Effector CD8-positive, alpha-beta T cell (primary cell): Measurements from ENCODE around the gene PLEKHG7.
"Not testable (repeated sequence)": the region's sequence is repeated elsewhere in the genome, so short reads cannot be mapped to it uniquely, and the experiment has no call there.

ENCODE experiments used
- DNase-seq: peaks from one replicate; lab custom pipeline; 2025; lab: John Stamatoyannopoulos, UW
- total RNA-seq, 4 experiments: gene quantifications; one replicate each; lab custom pipeline; 2026; lab: John Stamatoyannopoulos, UW

The PLEKHG7 gene
- total RNA-seq, result 0 to 0.18 (median 0) reads per million in 4 experiments

- no peak for DNase-seq
These were observed at the start of gene PLEKHG7 for GRCh38 chr12:92702754-92703679. Gene PLEKHG7, plus strand, starts transcription at chr12:92702989. Its CDS starts 3,643 bp downstream, at chr12:92706632.

- not testable (repeated sequence) for DNase-seq
These were observed 48.5 kb upstream of the PLEKHG7 start for GRCh38 chr12:92654256-92654655.

DNA sequence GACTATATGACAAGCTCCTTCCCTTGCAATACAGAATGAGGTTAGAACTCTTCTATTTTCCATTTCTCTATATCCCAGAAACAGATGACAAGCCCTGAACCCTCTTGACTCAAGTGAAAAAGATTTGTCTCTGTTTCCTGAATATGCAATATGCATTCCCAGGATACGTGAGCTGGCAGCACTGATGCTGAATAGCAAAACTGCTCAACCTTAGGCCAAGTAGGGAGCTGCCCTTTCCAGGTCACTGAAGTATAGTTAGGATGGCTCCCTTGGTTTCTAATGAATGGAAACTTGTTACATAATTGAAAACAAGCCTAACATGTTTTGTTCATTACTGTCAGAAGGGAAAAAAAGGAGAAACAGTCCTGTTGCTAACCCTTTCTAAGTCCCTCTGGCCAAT, 47.9 kb upstream of the PLEKHG7 start:
- no peak for DNase-seq

GRCh38 chr12:92656911-92657310, 45.9 kb upstream of the PLEKHG7 start:
- no peak for DNase-seq

GRCh38 chr12:92657770-92658169, 45.0 kb upstream of the PLEKHG7 start:
- no peak for DNase-seq

- no peak for DNase-seq
These were observed 44.2 kb upstream of the PLEKHG7 start for GRCh38 chr12:92658611-92659010.

DNA sequence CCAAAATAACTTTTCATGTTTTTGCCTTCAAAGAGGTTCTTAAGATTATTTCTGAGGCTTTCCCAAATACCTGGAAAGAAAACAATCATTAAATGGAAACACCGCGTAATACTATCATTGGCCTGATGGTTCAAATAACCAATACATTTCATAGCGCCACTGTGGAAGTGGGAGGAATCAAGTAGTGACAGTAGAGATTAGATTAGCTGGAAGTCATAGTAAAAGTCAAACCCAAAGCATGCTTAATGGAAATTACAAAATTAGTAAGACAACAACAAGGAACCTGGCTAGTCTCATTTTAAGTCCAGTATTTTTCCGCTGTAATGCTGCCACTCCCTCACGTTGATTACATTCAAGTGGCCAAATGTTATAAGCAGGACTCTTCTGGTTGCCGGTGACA, 41.5 kb upstream of the PLEKHG7 start:
- DNase-seq, result no peak

DNA sequence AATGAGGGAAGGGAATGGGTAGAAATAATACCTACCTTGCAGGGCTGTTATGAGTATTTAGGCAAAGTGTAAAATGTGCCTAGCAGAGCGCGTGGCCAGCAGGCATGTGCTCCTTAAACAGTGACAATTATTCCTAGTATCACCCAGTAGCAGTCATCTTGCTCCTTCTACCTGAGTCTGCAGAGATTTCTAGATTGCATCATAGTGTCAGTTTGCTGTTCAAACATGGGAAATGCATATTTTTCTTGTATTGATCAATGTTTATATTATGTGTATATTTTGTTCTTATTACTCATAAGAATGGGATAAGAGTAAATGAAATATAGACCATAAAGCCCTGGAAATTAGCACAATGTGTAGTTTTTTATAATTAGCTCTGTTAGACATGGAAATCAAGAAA, 37.3 kb upstream of the PLEKHG7 start:
- no peak for DNase-seq

GRCh38 chr12:92668739-92669138, 34.0 kb upstream of the PLEKHG7 start:
- DNase-seq, result no peak

DNA sequence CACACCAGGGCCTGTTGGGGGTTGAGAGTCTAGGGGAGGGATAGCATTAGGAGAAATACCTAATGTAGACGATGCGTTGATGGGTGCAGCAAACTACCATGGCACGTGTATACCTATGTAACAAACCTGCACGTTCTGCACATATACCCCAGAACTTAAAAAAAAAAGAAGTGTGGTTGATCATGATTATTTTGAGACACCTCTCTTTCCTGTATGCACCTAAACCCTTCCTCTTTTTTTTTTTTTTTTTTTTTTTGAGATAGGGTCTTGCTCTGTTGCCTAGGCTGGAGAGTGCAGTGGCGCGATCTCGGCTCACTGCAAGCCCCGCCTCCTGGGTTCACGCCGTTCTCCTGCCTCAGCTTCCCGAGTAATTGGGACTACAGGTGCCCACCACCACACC, 31.3 kb upstream of the PLEKHG7 start:
- DNase-seq, result not testable (repeated sequence)

GRCh38 chr12:92673756-92674155, 29.0 kb upstream of the PLEKHG7 start:
- DNase-seq, result no peak

- no peak for DNase-seq
These were observed 28.3 kb upstream of the PLEKHG7 start for GRCh38 chr12:92674500-92674899.

DNA sequence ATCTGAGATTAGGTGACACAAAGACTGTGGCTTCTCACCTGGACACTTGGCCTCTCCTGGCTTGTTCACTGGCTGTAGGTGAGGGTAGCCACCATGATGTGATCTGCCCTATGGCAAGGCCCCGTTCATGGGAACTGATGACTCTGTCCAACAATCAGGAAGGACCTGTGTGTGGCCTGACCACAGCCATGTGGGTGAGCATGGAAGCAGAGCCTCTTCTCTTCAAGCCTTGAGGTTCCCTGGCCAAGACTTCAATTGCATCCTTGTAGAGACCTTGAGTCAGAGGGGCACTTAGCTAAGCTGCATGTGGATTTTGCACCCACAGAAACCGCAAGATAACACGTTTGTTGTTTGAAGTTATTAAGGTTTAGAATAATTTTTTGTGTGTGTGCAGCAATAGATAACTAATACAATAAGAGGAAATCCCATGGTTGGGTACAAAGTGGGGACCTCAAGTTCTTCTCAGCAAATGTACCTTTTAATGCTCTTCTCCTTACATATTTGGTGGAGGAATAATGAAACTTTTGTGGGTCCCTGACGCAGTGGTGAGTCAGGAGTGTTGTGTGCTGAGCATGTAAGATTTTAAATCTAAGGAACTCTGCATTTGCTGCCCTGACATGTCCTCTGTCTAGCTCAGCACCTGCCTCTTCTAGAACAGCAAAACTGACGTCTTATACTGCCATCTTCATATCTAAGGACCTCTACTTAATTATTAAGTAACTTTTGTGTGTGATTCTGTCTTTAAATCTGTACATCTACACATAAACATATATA, 27.5 kb upstream of the PLEKHG7 start:
- DNase-seq, result no peak

GRCh38 chr12:92676710-92677109, 26.1 kb upstream of the PLEKHG7 start:
- DNase-seq, result no peak

- no peak for DNase-seq
These were observed 12.2 kb upstream of the PLEKHG7 start for GRCh38 chr12:92690601-92691000.

DNA sequence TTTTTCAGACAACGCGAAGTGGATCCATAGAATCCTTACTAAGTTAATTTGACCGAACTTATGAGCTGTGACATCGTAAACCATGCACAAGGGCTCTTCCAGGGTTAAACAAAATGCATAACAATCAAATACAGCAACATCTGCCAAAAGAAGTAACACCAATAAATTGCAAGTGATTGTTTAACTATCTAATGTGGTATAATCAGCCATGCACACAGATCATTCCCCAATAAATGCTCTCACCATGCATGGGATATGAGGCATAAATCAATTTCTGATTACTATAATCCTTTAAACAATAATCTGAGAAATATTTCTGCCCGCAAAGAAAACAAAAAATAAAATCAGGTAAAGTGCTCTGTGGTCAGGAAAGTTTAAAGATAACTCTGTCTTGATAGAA, 7.7 kb upstream of the PLEKHG7 start:
- no peak for DNase-seq

- DNase-seq, result no peak
These were observed 7.2 kb upstream of the PLEKHG7 start for GRCh38 chr12:92695577-92695976.

DNA sequence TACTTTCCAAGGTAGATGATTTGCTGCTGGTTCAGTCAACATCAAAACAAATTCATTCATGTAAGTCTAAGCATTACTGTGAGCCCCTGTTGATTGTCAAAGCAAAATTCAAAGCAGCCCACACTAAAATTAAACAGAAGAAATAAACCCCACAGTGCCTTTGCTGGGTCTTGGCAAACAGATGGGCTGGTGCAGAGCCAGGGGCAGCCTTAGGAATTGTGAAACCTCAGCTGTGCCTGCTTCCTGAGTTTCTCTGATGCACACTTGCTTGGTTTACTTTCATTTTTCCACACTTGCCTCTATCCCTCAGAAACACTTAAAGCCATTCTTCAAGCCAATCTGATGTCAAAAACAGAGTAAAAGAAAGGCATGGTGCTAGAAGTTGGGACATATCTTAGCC, 6.6 kb upstream of the PLEKHG7 start:
- DNase-seq, result no peak

DNA sequence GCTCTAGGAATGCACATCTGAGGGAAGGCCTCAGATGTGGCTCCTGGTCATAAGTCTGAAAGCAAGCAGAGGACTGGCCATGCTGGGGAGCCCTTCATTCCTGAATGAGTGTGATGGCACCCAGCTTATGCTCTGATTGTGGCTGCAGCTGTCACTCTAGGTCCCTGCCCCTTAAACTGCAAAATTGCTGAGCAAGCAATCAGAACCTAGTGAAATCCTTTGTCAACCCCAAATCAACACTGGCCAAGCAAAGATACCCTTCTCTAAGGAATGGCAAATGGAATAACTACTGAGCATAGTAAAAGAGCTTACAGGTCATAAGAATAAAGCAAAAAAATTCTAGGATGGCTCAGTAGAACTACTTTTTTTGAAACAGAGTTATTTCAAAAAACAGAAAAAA, 4.3 kb upstream of the PLEKHG7 start:
- DNase-seq, result no peak

GRCh38 chr12:92701441-92701840, 1.3 kb upstream of the PLEKHG7 start:
- no peak for DNase-seq

DNA sequence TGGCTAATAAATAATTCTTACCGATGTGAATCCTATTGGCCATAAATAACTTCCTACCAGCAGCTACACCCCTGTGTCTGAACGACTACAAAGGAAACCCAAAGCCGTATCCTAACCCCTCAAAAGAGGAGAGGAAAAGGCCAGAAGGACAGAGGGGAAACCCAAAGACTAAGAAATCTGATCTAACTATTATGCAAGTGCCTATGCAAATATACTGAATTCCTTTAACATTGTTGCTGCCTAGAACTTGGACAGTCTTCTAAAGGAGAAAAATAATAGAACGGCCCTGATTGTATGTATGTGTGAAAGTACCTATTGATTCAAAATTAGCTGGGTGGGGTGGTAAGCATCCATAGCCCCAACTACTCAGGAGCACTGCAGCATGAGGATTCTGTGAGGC, 997 bp downstream of the PLEKHG7 start:
- no peak for DNase-seq

DNA sequence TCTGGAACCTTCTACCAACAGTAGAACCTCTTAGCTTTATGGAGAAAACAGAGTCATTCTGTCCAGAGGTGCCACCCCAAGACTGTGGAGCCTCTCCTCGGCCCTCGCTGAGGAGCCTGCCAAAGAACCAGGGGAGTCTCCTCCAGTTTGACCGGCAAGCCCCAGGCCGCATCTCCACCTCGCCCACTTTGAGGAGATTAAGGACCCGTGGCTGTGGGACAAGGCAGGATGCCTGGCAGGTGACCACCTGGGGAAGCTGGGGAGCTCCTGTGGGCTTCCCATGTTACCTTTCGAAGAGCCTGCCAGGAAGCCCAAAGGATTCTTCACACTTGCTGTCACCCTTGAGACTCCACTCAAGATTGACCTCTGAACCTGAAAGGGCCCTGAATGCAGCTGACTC, 3.8 kb downstream of the PLEKHG7 start:
- DNase-seq, result no peak

DNA sequence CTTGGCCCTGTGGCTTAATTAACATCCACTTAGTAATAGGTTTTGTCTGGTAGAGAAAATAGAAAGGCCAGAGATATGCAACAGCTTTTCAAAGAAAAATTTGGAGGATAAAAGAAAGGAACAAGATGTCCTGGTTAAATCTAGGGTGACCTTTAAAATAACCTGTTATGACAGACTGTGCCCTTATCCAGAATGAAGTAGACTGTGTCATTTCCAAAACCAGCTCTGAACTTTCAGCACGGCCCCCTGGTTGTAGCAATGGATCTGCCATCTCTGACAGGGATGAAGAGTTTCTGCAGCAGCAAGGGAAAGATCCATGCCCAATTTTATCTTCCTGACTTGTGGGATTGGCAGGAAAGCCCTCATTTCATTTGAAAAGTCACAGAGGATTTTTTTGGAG, 5.1 kb downstream of the PLEKHG7 start:
- DNase-seq, result no peak
